HepG2 (cell line): ENCODE results near the gene CDC42SE1. TPM values are rescaled to one million over a fixed set of nuclear protein-coding genes. Genes with fewer than 3 reads are reported as not detected.

Experiments
- CBX5 ChIP-seq: sonication (generic); formaldehyde crosslinking; IDR thresholded peaks from 2 replicates; pipeline ENCODE4 v1.4.0; 2020; ENCODE audit warnings: missing genetic modification reagents, borderline replicate concordance
- FOXO1 ChIP-seq: sonication (generic); formaldehyde crosslinking; IDR thresholded peaks from 2 replicates; pipeline ENCODE4 v1.4.0; 2020; ENCODE audit warnings: missing genetic modification reagents
- IRF9 ChIP-seq: sonication (generic); formaldehyde crosslinking; IDR thresholded peaks from 2 replicates; pipeline ENCODE4 v1.8.0; 2022; ENCODE audit warnings: missing genetic modification reagents, mild to moderate bottlenecking, borderline replicate concordance
- JARID2 ChIP-seq: sonication (generic); formaldehyde crosslinking; IDR thresholded peaks from 2 replicates; pipeline ENCODE4 v1.8.1; 2023; ENCODE audit warnings: missing genetic modification reagents, inconsistent platforms; ENCODE audit not compliant: insufficient replicate concordance
- KDM2A ChIP-seq: sonication (generic); formaldehyde crosslinking; IDR thresholded peaks from 2 replicates; pipeline ENCODE4 v1.4.0; 2020; ENCODE audit warnings: low read depth, missing genetic modification reagents, borderline replicate concordance
- KLF16 ChIP-seq, 2 experiments: sonication (generic) in 1 of 2; formaldehyde crosslinking in 1 of 2; IDR thresholded peaks; 2 replicates each; pipeline versions ENCODE4 v1.6.1 to v1.8.0; 2016 to 2023; ENCODE audit warnings: missing genetic modification reagents in 2 of 2, missing compliant biosample characterization in 1 of 2
- POLR2A ChIP-seq, 2 experiments: IDR thresholded peaks; 2 replicates each; pipeline ENCODE4 v1.6.1; 2011; ENCODE audit warnings: low read depth in 2 of 2, low read length in 2 of 2, mild to moderate bottlenecking in 1 of 2, moderate library complexity in 1 of 2; ENCODE audit not compliant: insufficient read depth in 1 of 2
- ZBTB3 ChIP-seq: sonication (generic); formaldehyde crosslinking; IDR thresholded peaks from 2 replicates; pipeline ENCODE4 v1.4.0; 2020; ENCODE audit warnings: low read depth, mild to moderate bottlenecking, moderate library complexity, missing genetic modification reagents, borderline replicate concordance
- ZBTB40 ChIP-seq, 2 experiments: fragments of 450-650 bp in 1 of 2; sonication (generic) in 1 of 2; formaldehyde crosslinking in 1 of 2; IDR thresholded peaks; 2 replicates each; pipeline versions ENCODE4 v1.6.1 to v1.8.0; 2016 to 2022; ENCODE audit warnings: antibody characterized with exemption in 1 of 2, mild to moderate bottlenecking in 1 of 2, missing genetic modification reagents in 1 of 2
- ZFX ChIP-seq: sonication (generic); formaldehyde crosslinking; IDR thresholded peaks from 2 replicates; pipeline ENCODE4 v1.4.0; 2020; ENCODE audit warnings: mild to moderate bottlenecking, low read depth, missing genetic modification reagents, moderate library complexity
- ZNF333 ChIP-seq: sonication (generic); formaldehyde crosslinking; IDR thresholded peaks from 2 replicates; pipeline ENCODE4 v1.4.0; 2020; ENCODE audit warnings: mild to moderate bottlenecking, missing genetic modification reagents, borderline replicate concordance
- ZNF335 ChIP-seq: sonication (generic); formaldehyde crosslinking; IDR thresholded peaks from 2 replicates; pipeline ENCODE4 v1.4.0; 2020; ENCODE audit warnings: missing genetic modification reagents
- ZNF687 ChIP-seq: sonication (generic); formaldehyde crosslinking; IDR thresholded peaks from 2 replicates; pipeline ENCODE4 v1.5.1; 2020; ENCODE audit warnings: mild to moderate bottlenecking, missing genetic modification reagents, moderate library complexity
- polyA plus RNA-seq, 8 experiments: library from polyadenylated mRNA; depleted of rRNA in 3 of 8; stranded (reverse) in 7 of 8; unstranded in 1 of 8; fragments of >200 nt; fragmentation: Illumina TruSeq in 4 of 8; extraction: Trizol in 4 of 8; gene quantifications; 2 replicates each; pipeline versions ENCODE4 v1.2.1 to v1.2.3, GENCODE V29; 2011 to 2016; ENCODE audit warnings: low read depth in 4 of 8, missing spikeins in 1 of 8, mixed read lengths in 1 of 8; ENCODE audit not compliant: insufficient read depth in 1 of 8
- total RNA-seq, 5 experiments: library from RNA; depleted of rRNA; stranded (reverse); fragments of >200 nt; fragmentation: Illumina TruSeq; extraction: Trizol; gene quantifications; 2 replicates each; pipeline ENCODE4 v1.2.3, GENCODE V29; 2016; ENCODE audit warnings: low read depth in 1 of 5

The CDC42SE1 gene
- total and polyA plus RNA-seq, 2 of the 13 experiments (the other 11 are each of a cell fraction or from before 2014, with no cell fraction given) = 17.6 to 17.9 TPM

- TF ChIP-seq KLF16 (CRISPR knock-in tag; IDR thresholded peaks at IDR 0.05) (peak in 1 of 2 experiments; percentile 18; a peak in 1 of 4 replicates), ZBTB40 (IDR thresholded peaks at IDR 0.05) (no peak), ZBTB40 (CRISPR knock-in tag; IDR thresholded peaks at IDR 0.05) (peak; percentile 69), KDM2A (CRISPR knock-in tag) (peak; percentile 89), JARID2 (CRISPR knock-in tag) (peak; percentile 53), ZNF333 (CRISPR knock-in tag) (peak; percentile 39; the same call in 1 of the 2 replicates), ZBTB3 (CRISPR knock-in tag) (no peak), CBX5 (CRISPR knock-in tag) (peak; percentile 89; the same call in 1 of the 2 replicates), ZNF335 (CRISPR knock-in tag) (peak; percentile 89; the same call in 1 of the 2 replicates), POLR2A (IDR thresholded peaks at IDR 0.05; ENCODE audit: insufficient read depth in 1 of 2, low read depth in 2 of 2, low read length in 2 of 2) (peak in 1 of 2 experiments; percentile 32; a peak in 1 of 4 replicates), FOXO1 (CRISPR knock-in tag) (no peak), ZFX (peak; percentile 48; the same call in 1 of the 2 replicates), IRF9 (0 out of 2 replicates have a peak, but pooled peaks have one; percentile 9), ZNF687 (peak; percentile 92)
Measured at GRCh38 chr1:151047925-151048644, 11.3 kb downstream of the CDC42SE1 start (continued).
